Neural progenitor cell (in vitro differentiated cells): Measurements from ENCODE around the gene TMEM87A. TPM values are rescaled to one million over a fixed set of nuclear protein-coding genes. Genes with fewer than 3 reads are reported as not detected.
"Not testable (repeated sequence)": the region's sequence is repeated elsewhere in the genome, so short reads cannot be mapped to it uniquely, and the experiment has no call there.

Source experiments
- DNase-seq: peaks from one replicate; pipeline ENCODE4 v3.0.0-alpha.2; 2016; ENCODE audit warnings: low spot score
- H2AFZ ChIP-seq: fragments of 200-600 bp; sonication (generic); replicated peaks from 2 replicates; pipeline ENCODE4 v1.6.1; 2016; ENCODE audit warnings: antibody characterized with exemption
- H3F3A ChIP-seq: fragments of 200-600 bp; sonication (generic); 2 replicates; pipeline ENCODE4 v1.6.1; 2016; ENCODE audit warnings: antibody characterized with exemption, low read depth
- H3K27ac ChIP-seq: fragments of 200-600 bp; sonication (generic); 2 replicates; pipeline ENCODE4 v1.5.1; 2016; ENCODE audit warnings: mild to moderate bottlenecking
- H3K27me3 ChIP-seq: fragments of 200-600 bp; sonication (generic); 2 replicates; pipeline ENCODE4 v1.6.1; 2016; ENCODE audit warnings: mild to moderate bottlenecking, moderate library complexity
- H3K36me3 ChIP-seq: fragments of 200-600 bp; sonication (generic); 2 replicates; pipeline ENCODE4 v1.5.1; 2016
- H3K4me1 ChIP-seq: fragments of 200-600 bp; sonication (generic); 2 replicates; pipeline ENCODE4 v1.6.1; 2016; ENCODE audit warnings: mixed run types
- H3K4me2 ChIP-seq: fragments of 200-600 bp; sonication (generic); 2 replicates; pipeline ENCODE4 v1.6.1; 2016
- H3K4me3 ChIP-seq: fragments of 200-600 bp; sonication (generic); 2 replicates; pipeline ENCODE4 v1.5.1; 2016
- H3K79me2 ChIP-seq: fragments of 200-600 bp; sonication (generic); 2 replicates; pipeline ENCODE4 v1.6.1; 2016; ENCODE audit warnings: low read depth
- H3K9ac ChIP-seq: fragments of 200-600 bp; sonication (generic); 2 replicates; pipeline ENCODE4 v1.6.1; 2016
- H3K9me3 ChIP-seq: fragments of 200-600 bp; sonication (generic); 2 replicates; pipeline ENCODE4 v1.5.1; 2016; ENCODE audit warnings: low read depth
- H4K20me1 ChIP-seq: fragments of 200-600 bp; sonication (generic); 2 replicates; pipeline ENCODE4 v1.6.1; 2016; ENCODE audit warnings: low read depth
- H3K27ac Mint-ChIP-seq: 3 replicates; pipeline ENCODE4 v1.8.0; 2021; ENCODE audit warnings: mixed read lengths
- H3K27me3 Mint-ChIP-seq: 2 replicates; pipeline ENCODE4 v1.8.0; 2022; ENCODE audit warnings: low read depth, mild to moderate bottlenecking, inconsistent platforms, moderate library complexity, mixed read lengths; ENCODE audit not compliant: insufficient read depth
- H3K36me3 Mint-ChIP-seq: 3 replicates; pipeline ENCODE4 v1.8.0; 2021; ENCODE audit warnings: mixed read lengths
- H3K4me1 Mint-ChIP-seq: 3 replicates; pipeline ENCODE4 v1.8.0; 2021; ENCODE audit warnings: mixed read lengths
- H3K4me3 Mint-ChIP-seq: 3 replicates; pipeline ENCODE4 v1.8.0; 2021; ENCODE audit warnings: mild to moderate bottlenecking, moderate library complexity, mixed read lengths
- H3K9me3 Mint-ChIP-seq: 3 replicates; pipeline ENCODE4 v1.8.0; 2020; ENCODE audit warnings: mixed read lengths
- EZH2 ChIP-seq: fragments of 200-600 bp; sonication (generic); IDR thresholded peaks from 2 replicates; pipeline ENCODE4 v1.6.1; 2017; ENCODE audit warnings: antibody characterized with exemption, mild to moderate bottlenecking, moderate library complexity
- EZH2phosphoT487 ChIP-seq: fragments of 200-600 bp; sonication (generic); IDR thresholded peaks from 2 replicates; pipeline ENCODE4 v1.6.1; 2017; ENCODE audit warnings: antibody characterized with exemption
- total RNA-seq: library from RNA; depleted of rRNA; stranded (reverse); fragments of >200 nt; gene quantifications from 2 replicates; pipeline ENCODE4 v1.2.3, GENCODE V29; 2015; ENCODE audit warnings: low replicate concordance
- TF ChIP-seq, protein P1 (sequence below): fragments of 200-600 bp; sonication (generic); IDR thresholded peaks from 2 replicates; pipeline ENCODE4 v1.5.1; 2017; ENCODE audit warnings: antibody characterized with exemption, mild to moderate bottlenecking

The TMEM87A gene, protein sequence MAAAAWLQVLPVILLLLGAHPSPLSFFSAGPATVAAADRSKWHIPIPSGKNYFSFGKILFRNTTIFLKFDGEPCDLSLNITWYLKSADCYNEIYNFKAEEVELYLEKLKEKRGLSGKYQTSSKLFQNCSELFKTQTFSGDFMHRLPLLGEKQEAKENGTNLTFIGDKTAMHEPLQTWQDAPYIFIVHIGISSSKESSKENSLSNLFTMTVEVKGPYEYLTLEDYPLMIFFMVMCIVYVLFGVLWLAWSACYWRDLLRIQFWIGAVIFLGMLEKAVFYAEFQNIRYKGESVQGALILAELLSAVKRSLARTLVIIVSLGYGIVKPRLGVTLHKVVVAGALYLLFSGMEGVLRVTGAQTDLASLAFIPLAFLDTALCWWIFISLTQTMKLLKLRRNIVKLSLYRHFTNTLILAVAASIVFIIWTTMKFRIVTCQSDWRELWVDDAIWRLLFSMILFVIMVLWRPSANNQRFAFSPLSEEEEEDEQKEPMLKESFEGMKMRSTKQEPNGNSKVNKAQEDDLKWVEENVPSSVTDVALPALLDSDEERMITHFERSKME
- total RNA-seq = 43.3 and 47.0 TPM in 2 replicates

DNA sequence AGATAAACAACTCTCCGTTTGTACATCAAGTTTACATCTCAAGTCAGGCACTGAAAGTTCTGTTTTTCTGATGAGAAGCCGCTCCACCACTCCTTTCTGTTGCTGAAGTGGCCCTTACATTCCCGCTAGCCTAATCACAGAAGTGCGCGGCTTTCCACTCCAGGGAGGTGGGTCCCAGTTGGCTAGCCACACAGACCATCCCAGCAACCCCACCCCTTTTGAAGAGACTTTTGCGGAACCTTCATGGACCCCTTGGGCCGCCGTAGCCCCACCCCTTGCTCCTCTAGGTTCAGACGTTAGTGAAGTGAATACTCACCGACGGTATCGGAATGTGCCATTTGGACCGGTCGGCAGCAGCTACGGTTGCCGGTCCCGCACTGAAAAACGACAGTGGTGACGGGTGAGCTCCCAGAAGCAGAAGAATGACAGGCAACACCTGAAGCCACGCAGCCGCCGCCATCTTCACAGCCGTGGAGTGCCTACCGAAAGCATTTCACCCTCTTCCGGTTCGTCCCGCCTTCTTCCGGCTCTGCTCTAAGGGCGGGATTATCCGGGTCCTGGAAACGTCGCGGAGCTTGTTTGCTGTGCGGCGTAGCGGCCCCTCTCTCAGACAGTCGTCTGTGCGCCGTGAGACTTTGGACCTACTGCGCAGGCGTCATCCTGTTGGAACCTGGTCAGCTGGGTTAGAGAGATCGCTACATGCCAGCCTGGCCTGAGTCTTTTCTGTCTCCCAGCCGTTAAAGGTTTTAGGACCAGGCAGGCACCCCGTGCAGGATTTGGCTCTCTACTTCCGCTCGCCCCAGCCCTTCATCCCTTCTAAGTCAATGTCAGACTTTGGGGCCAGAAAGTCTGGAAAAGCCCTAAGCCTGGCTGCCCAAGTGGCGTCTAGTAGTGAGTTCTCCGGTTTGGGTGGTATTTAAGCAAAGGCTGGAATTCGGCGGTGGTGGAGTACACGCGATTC is at the start of gene TMEM87A, which contains the start of gene GANC:
TSS of gene TMEM87A (minus strand) at position 495 of the 961 bp plus-strand sequence. CDS start at position 460, 35 bp downstream.
TSS of gene GANC (plus strand) at position 263 of the 961 bp plus-strand sequence. CDS start 1,281 bp downstream, outside the sequence.
- H3K4me2 ChIP-seq = peak within 1 kb of the TSS; percentile 86
- peaks cover 29% of the 10 kb centered on the region for H3K4me1 ChIP-seq
- H3K27ac ChIP-seq = peak within 1 kb of the TSS; percentile 94
- peak within 1 kb of the TSS; percentile 78 for H3K9ac ChIP-seq
- no peaks in the 10 kb centered on the region for H3K27me3 Mint-ChIP-seq
- H3K9me3 ChIP-seq = no peaks in the 10 kb centered on the region
- no peak for TF ChIP-seq EZH2
- no peak for TF ChIP-seq EZH2phosphoT487
- TF ChIP-seq, protein P1, sequence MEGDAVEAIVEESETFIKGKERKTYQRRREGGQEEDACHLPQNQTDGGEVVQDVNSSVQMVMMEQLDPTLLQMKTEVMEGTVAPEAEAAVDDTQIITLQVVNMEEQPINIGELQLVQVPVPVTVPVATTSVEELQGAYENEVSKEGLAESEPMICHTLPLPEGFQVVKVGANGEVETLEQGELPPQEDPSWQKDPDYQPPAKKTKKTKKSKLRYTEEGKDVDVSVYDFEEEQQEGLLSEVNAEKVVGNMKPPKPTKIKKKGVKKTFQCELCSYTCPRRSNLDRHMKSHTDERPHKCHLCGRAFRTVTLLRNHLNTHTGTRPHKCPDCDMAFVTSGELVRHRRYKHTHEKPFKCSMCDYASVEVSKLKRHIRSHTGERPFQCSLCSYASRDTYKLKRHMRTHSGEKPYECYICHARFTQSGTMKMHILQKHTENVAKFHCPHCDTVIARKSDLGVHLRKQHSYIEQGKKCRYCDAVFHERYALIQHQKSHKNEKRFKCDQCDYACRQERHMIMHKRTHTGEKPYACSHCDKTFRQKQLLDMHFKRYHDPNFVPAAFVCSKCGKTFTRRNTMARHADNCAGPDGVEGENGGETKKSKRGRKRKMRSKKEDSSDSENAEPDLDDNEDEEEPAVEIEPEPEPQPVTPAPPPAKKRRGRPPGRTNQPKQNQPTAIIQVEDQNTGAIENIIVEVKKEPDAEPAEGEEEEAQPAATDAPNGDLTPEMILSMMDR = no peak
- no peaks in the 10 kb centered on the region for H3K36me3 ChIP-seq
- H4K20me1 ChIP-seq = no peaks in the 10 kb centered on the region
- peaks cover 2% of the 10 kb centered on the region for H3K36me3 Mint-ChIP-seq
- H3F3A ChIP-seq = peaks cover 19% of the 10 kb centered on the region
- peak within 1 kb of the TSS; percentile 78 for H3K4me3 ChIP-seq
- peak within 1 kb of the TSS; percentile 99 for H3K4me3 Mint-ChIP-seq
- no peaks in the 10 kb centered on the region for H3K27me3 ChIP-seq
- H2AFZ ChIP-seq = peak within 1 kb of the TSS; percentile 95
- H3K9me3 Mint-ChIP-seq = no peaks in the 10 kb centered on the region
- peaks cover 51% of the 10 kb centered on the region for H3K79me2 ChIP-seq
- peak within 1 kb of the TSS; percentile 91 for H3K27ac Mint-ChIP-seq
- peak; percentile 99 for DNase-seq
- H3K4me1 Mint-ChIP-seq = peaks cover 38% of the 10 kb centered on the region

DNA sequence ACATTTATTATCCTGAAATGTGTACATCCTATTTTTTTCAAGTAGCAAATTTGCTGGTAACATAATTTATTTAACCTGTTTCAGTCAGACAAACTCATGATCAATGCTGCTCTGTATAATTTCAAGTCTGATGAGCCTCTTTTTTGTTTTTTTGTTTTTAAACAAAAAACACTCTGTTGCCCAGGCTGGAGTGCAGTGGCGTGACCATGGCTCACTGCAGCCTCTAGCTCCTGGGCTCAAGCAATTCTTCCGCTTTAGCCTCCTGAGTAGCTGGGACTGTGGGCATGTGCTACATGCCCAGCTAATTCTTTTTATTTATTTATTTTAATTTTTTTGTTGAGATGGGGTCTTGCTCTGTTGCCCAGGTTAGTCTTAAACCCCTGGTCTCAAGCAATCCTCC is 46.0 kb upstream of the TMEM87A start:
- Mint-ChIP-seq H3K27ac (no peak overlapping the region), H3K9me3 (no peaks in the 10 kb centered on the region), H3K36me3 (no peaks in the 10 kb centered on the region), H3K4me1 (peaks cover 2% of the 10 kb centered on the region), H3K4me3 (no peak overlapping the region), H3K27me3 (no peaks in the 10 kb centered on the region)
- no peak for TF ChIP-seq EZH2
- TF ChIP-seq EZH2phosphoT487 = no peak
- no peak overlapping the region for H3K9ac ChIP-seq
- H3K79me2 ChIP-seq = no peaks in the 10 kb centered on the region
- H3K36me3 ChIP-seq = no peaks in the 10 kb centered on the region
- no peak overlapping the region for H3K4me2 ChIP-seq
- H3K9me3 ChIP-seq = no peaks in the 10 kb centered on the region
- no peaks in the 10 kb centered on the region for H3F3A ChIP-seq
- no peak overlapping the region for H3K27ac ChIP-seq
- H3K4me1 ChIP-seq = no peaks in the 10 kb centered on the region
- H2AFZ ChIP-seq = no peak overlapping the region
- no peak overlapping the region for H3K4me3 ChIP-seq
- H4K20me1 ChIP-seq = no peaks in the 10 kb centered on the region
- no peaks in the 10 kb centered on the region for H3K27me3 ChIP-seq
- no peak for DNase-seq

DNA sequence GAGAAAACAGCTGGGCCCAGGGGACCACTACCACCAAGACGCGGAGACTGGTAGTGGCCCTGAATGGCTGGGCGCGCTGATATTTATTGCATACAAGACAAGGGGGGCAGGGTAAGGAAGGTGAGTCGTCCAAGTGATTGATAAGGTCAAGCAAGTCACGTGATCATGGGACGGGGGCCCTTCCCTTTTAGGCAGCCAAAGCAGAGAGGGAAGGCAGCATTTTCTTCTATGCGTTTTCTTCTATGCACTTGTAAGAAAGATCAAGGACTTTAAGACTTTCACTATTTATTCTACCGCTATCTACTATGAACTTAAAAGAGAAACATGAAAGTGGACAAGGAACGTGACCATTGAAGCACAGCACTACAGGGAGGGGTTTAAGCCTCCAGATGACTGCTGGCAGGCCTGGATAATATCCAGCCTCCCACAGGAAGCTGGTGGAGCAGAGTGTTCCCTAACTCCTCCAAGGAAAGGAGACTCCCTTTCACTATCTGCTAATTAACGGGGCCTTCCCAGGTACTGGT is 43.1 kb upstream of the TMEM87A start:
- H3K27ac ChIP-seq, H3K27me3 Mint-ChIP-seq: not testable (repeated sequence)

DNA sequence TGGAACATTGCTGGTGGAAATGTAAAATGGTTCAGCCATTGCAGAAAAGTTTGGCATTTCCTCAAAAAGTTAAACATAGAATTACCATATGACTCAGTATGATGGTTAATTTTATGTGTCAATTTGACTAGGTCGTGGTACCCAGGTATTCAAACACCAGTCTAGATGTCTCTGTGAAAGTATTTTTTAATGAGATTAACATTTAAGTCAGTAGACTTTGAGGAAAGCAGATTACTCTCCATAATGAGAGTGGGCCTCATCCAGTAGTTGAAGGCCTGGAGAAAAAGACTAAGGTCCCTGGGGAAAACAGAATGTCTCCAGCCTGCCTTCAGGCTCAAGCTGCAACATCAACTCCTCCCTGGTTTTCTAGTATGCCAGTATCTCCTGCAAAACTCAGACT is 42.3 kb upstream of the TMEM87A start:
- Histone ChIP-seq H3K4me1 (no peaks in the 10 kb centered on the region), H3F3A (no peaks in the 10 kb centered on the region), H3K79me2 (no peaks in the 10 kb centered on the region), H3K9ac (no peak overlapping the region), H3K27ac (no peak overlapping the region), H3K9me3 (no peaks in the 10 kb centered on the region), H3K4me2 (no peak overlapping the region), H3K36me3 (no peaks in the 10 kb centered on the region), H3K27me3 (no peaks in the 10 kb centered on the region), H4K20me1 (no peaks in the 10 kb centered on the region), H2AFZ (no peak overlapping the region), H3K4me3 (no peak overlapping the region)
- H3K9me3 Mint-ChIP-seq = no peaks in the 10 kb centered on the region
- no peak for TF ChIP-seq EZH2
- no peak for TF ChIP-seq EZH2phosphoT487
- TF ChIP-seq, protein P1 = no peak
- H3K36me3 Mint-ChIP-seq = no peaks in the 10 kb centered on the region
- no peak for DNase-seq
- H3K4me3 Mint-ChIP-seq = no peak overlapping the region
- no peaks in the 10 kb centered on the region for H3K4me1 Mint-ChIP-seq
- H3K27ac Mint-ChIP-seq = no peak overlapping the region
- no peaks in the 10 kb centered on the region for H3K27me3 Mint-ChIP-seq

More for the DNA sequence above, 43.1 kb upstream of the TMEM87A start:
- not testable (repeated sequence) for H3K27ac Mint-ChIP-seq, H3K36me3 ChIP-seq, H2AFZ ChIP-seq, H3K4me2 ChIP-seq, H3K4me3 ChIP-seq, H3K9me3 ChIP-seq, H3K9me3 Mint-ChIP-seq, H3K27me3 ChIP-seq, H3K4me3 Mint-ChIP-seq, H3K36me3 Mint-ChIP-seq, H3K4me1 Mint-ChIP-seq, H4K20me1 ChIP-seq, DNase-seq, H3K9ac ChIP-seq, H3K4me1 ChIP-seq, H3F3A ChIP-seq, H3K79me2 ChIP-seq
